Measurements from ENCODE around the gene CHRNB1. TPM values are rescaled to one million over a fixed set of nuclear protein-coding genes. Genes with fewer than 3 reads are reported as not detected.
A peak's percentile ranks its signal among the peaks of the same experiment; 100 is the strongest.

Gene CHRNB1
- total RNA-seq, 1 donor from 2014 or later = 7.5 TPM

DNA sequence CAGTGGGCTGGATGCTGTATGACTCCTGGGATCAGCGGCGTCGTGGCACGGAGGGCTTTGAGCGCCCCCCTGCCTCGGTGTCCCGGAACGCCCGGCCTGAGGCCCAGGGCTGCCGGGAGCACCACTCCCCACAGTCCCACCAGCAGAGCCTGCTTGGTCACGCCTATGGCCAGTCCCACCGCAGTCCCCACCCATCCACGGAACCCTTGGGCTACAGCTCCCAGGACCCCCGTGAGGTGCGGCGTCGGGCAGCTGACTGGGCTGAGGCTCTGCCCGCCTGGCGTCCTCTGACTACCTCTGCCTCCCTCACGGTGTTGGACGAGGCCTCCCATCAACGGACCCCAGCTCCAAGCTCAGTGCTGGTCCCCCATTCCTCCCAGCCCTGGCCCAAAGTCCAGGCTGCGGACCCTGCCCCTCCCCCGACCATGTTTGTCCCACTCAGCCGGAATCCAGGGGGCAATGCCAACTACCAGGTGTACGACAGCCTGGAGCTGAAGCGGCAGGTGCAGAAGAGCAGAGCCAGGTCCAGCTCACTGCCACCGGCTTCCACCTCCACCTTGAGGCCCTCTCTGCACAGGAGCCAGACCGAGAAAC lies 17.9 kb upstream of the CHRNB1 start:
- Histone ChIP-seq H3K4me1 (no peaks in the 10 kb centered on the region), H3K4me3 (no peak overlapping the region), H3K27ac (no peak overlapping the region), H4K20me1 (ENCODE audit: low read depth) (no peaks in the 10 kb centered on the region), H3K9ac (no peak overlapping the region), H3K9me3 (ENCODE audit: low read depth) (no peaks in the 10 kb centered on the region), H3K36me3 (no peaks in the 10 kb centered on the region), H2AFZ (replicated peaks) (no peak overlapping the region), H3K4me2 (no peak overlapping the region), H3F3A (ENCODE audit: low read depth) (no peaks in the 10 kb centered on the region), H3K27me3 (no peaks in the 10 kb centered on the region), H3K79me2 (ENCODE audit: low read depth) (no peaks in the 10 kb centered on the region)
- Mint-ChIP-seq H3K27ac (no peak overlapping the region), H3K27me3 (ENCODE audit: insufficient read depth, low read depth) (peaks cover 17% of the 10 kb centered on the region), H3K4me3 (no peak overlapping the region), H3K36me3 (no peaks in the 10 kb centered on the region), H3K4me1 (peaks cover 3% of the 10 kb centered on the region), H3K9me3 (no peaks in the 10 kb centered on the region)
- TF ChIP-seq, protein P1, sequence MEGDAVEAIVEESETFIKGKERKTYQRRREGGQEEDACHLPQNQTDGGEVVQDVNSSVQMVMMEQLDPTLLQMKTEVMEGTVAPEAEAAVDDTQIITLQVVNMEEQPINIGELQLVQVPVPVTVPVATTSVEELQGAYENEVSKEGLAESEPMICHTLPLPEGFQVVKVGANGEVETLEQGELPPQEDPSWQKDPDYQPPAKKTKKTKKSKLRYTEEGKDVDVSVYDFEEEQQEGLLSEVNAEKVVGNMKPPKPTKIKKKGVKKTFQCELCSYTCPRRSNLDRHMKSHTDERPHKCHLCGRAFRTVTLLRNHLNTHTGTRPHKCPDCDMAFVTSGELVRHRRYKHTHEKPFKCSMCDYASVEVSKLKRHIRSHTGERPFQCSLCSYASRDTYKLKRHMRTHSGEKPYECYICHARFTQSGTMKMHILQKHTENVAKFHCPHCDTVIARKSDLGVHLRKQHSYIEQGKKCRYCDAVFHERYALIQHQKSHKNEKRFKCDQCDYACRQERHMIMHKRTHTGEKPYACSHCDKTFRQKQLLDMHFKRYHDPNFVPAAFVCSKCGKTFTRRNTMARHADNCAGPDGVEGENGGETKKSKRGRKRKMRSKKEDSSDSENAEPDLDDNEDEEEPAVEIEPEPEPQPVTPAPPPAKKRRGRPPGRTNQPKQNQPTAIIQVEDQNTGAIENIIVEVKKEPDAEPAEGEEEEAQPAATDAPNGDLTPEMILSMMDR (IDR thresholded peaks at IDR 0.05) = no peak
- TF ChIP-seq EZH2 (IDR thresholded peaks at IDR 0.05) (no peak), EZH2phosphoT487 (IDR thresholded peaks at IDR 0.05) (no peak)
- DNase-seq (ENCODE audit: low spot score) = no peak

DNA sequence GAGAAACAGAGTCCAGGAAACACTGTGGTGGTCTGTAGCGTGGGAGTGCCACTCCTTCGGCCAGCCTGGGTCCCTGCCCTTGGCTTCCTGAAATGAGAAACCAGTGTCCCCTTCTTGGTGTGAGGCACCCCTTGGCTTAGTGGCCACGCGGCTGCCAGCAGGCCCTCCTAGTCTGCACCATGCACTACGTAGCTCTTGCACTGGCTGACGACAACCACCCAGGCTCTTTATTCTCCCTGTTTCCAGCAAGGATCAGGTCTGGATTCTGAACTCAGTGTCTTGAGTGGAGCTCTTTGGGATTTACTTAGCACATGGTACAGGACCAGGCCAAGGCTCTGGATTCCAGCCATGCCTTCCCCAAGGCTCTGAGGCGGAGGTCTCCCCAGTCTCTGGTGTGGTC lies 17.3 kb upstream of the CHRNB1 start:
- H3K36me3 Mint-ChIP-seq = no peaks in the 10 kb centered on the region
- Histone ChIP-seq H3K36me3 (no peaks in the 10 kb centered on the region), H3K9ac (no peak overlapping the region), H3K4me1 (no peaks in the 10 kb centered on the region), H3K79me2 (ENCODE audit: low read depth) (no peaks in the 10 kb centered on the region), H3K9me3 (ENCODE audit: low read depth) (no peaks in the 10 kb centered on the region), H3K4me2 (no peak overlapping the region), H3K27ac (no peak overlapping the region), H2AFZ (replicated peaks) (no peak overlapping the region), H4K20me1 (ENCODE audit: low read depth) (no peaks in the 10 kb centered on the region), H3K27me3 (no peaks in the 10 kb centered on the region), H3F3A (ENCODE audit: low read depth) (no peaks in the 10 kb centered on the region), H3K4me3 (no peak overlapping the region)
- H3K27me3 Mint-ChIP-seq (ENCODE audit: insufficient read depth, low read depth) = peaks cover 13% of the 10 kb centered on the region
- no peak for DNase-seq (ENCODE audit: low spot score)
- H3K4me1 Mint-ChIP-seq = peaks cover 3% of the 10 kb centered on the region
- H3K27ac Mint-ChIP-seq = peak overlapping the region; percentile 17
- no peaks in the 10 kb centered on the region for H3K9me3 Mint-ChIP-seq
- no peak for TF ChIP-seq EZH2phosphoT487 (IDR thresholded peaks at IDR 0.05)
- TF ChIP-seq, protein P1 (IDR thresholded peaks at IDR 0.05) = no peak
- TF ChIP-seq EZH2 (IDR thresholded peaks at IDR 0.05) = no peak
- H3K4me3 Mint-ChIP-seq = no peak overlapping the region

DNA sequence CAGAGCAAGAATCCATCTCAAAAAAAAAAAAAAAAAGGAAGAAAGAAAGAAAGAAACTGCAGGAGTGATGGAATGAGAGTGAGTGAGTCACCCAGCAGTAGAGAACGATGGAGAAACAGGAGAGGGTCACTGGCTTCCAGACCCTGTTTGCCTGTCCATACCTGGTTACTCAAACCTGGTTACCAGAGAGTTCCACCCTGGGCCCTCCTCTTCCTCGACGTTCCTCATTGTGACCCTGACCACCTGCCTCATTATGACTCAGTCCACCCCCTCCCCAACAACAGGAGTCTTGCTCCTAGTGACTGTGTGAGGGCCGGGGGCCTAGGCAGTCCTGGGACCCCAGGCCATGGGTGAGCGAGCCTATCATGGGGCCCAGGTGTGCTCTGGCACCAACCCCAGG lies 16.3 kb upstream of the CHRNB1 start, which contains the start of gene SPEM3:
Gene SPEM3, plus strand, starts transcription at position 301 of the 400 bp plus-strand sequence. Its CDS starts 46 bp downstream, at position 347.
- H3K27ac Mint-ChIP-seq = peak within 1 kb of the TSS; percentile 74
- H3K4me3 Mint-ChIP-seq = no peak within 1 kb of the TSS
- peaks cover 3% of the 10 kb centered on the region for H3K4me1 Mint-ChIP-seq
- TF ChIP-seq, protein P1 (IDR thresholded peaks at IDR 0.05) = no peak
- TF ChIP-seq EZH2 (IDR thresholded peaks at IDR 0.05) (no peak), EZH2phosphoT487 (IDR thresholded peaks at IDR 0.05) (no peak)
- Histone ChIP-seq H3K27ac (no peak within 1 kb of the TSS), H3K4me3 (no peak within 1 kb of the TSS), H3K9me3 (ENCODE audit: low read depth) (no peaks in the 10 kb centered on the region), H3K4me1 (no peaks in the 10 kb centered on the region), H3K4me2 (no peak within 1 kb of the TSS), H3K36me3 (no peaks in the 10 kb centered on the region), H3K9ac (no peak within 1 kb of the TSS), H3F3A (ENCODE audit: low read depth) (no peaks in the 10 kb centered on the region), H4K20me1 (ENCODE audit: low read depth) (no peaks in the 10 kb centered on the region), H2AFZ (replicated peaks) (no peak within 1 kb of the TSS), H3K79me2 (ENCODE audit: low read depth) (no peaks in the 10 kb centered on the region), H3K27me3 (no peaks in the 10 kb centered on the region)
- no peaks in the 10 kb centered on the region for H3K36me3 Mint-ChIP-seq
- H3K9me3 Mint-ChIP-seq = no peaks in the 10 kb centered on the region
- no peak for DNase-seq (ENCODE audit: low spot score)
- H3K27me3 Mint-ChIP-seq (ENCODE audit: insufficient read depth, low read depth) = peaks cover 7% of the 10 kb centered on the region
